ENCODE results near the gene SP6.

GRCh38 chr17:47860386-47860785 lies 9.4 kb upstream of the SP6 start:
- no peak for TF ChIP-seq YY1 (IDR thresholded peaks at IDR 0.05; ENCODE audit: insufficient read depth, insufficient read length)
- no peak for TF ChIP-seq SUZ12 (IDR thresholded peaks at IDR 0.05; ENCODE audit: extremely low read depth, insufficient read depth, insufficient read length)

All from NT2/D1 (cell line).